H1 (cell line): ENCODE results near the gene CNOT2. TPM values are rescaled to one million over a fixed set of nuclear protein-coding genes. Genes with fewer than 3 reads are reported as not detected.
A peak's percentile ranks its signal among the peaks of the same experiment; 100 is the strongest.

ENCODE experiments used
- CTCF ChIA-PET: fragments of 300-600 bp; sonication (Branson Sonifier 250); formaldehyde crosslinking; loops from one replicate; lab custom pipeline; 2021; ENCODE audit not compliant: partially characterized antibody; lab: Charles Lee
- POLR2A ChIA-PET: fragments of 300-600 bp; sonication (Branson Sonifier 250); formaldehyde crosslinking; loops from one replicate; lab custom pipeline; 2021; ENCODE audit warnings: inconsistent platforms; ENCODE audit not compliant: partially characterized antibody; lab: Charles Lee
- DNase-seq, 2 experiments: peaks; one replicate each; pipeline versions ENCODE4 v3.0.0 to v3.0.0-alpha.2; 2010 to 2022; ENCODE audit warnings: low spot score in 2 of 2, low read depth in 1 of 2, mixed read lengths in 1 of 2
- FAIRE-seq: peaks from 2 replicates; lab custom pipeline; 2011; peaks lifted over from hg19 to GRCh38; lab: Jason Lieb, UNC
- H2AFZ ChIP-seq: 2 replicates; pipeline ENCODE4 v1.8.1; 2012; ENCODE audit warnings: low read length, inconsistent platforms
- H2AK5ac ChIP-seq: 2 replicates; pipeline ENCODE4 v1.6.1; 2013; ENCODE audit warnings: low read depth, low read length
- H2BK120ac ChIP-seq: replicated peaks from 2 replicates; pipeline ENCODE3; 2013; ENCODE audit warnings: low read depth, low read length, inconsistent platforms
- H2BK12ac ChIP-seq: 2 replicates; pipeline ENCODE4 v1.6.1; 2013; ENCODE audit warnings: low read depth, low read length
- H2BK15ac ChIP-seq: 2 replicates; pipeline ENCODE4 v1.6.1; 2013; ENCODE audit warnings: low read length
- H2BK20ac ChIP-seq: 2 replicates; pipeline ENCODE4 v1.6.1; 2013; ENCODE audit warnings: low read length
- H2BK5ac ChIP-seq: 2 replicates; pipeline ENCODE4 v1.6.1; 2013; ENCODE audit warnings: low read depth, low read length
- H3K14ac ChIP-seq: 2 replicates; pipeline ENCODE4 v1.6.1; 2013; ENCODE audit warnings: inconsistent platforms; ENCODE audit not compliant: insufficient read length
- H3K18ac ChIP-seq: 2 replicates; pipeline ENCODE4 v1.6.1; 2013; ENCODE audit warnings: low read length; ENCODE audit errors: extremely low read depth
- H3K23ac ChIP-seq: 2 replicates; pipeline ENCODE4 v1.6.1; 2013; ENCODE audit warnings: inconsistent platforms; ENCODE audit not compliant: insufficient read length
- H3K23me2 ChIP-seq: 2 replicates; pipeline ENCODE4 v1.6.1; 2013; ENCODE audit warnings: low read depth, low read length
- H3K27ac ChIP-seq: 2 replicates; pipeline ENCODE4 v1.6.1; 2011; ENCODE audit warnings: low read depth, low read length, inconsistent platforms
- H3K27me3 ChIP-seq, 4 experiments: replicated peaks in 1 of 4; 1 replicate in 1 of 4; 2 replicates in 3 of 4; pipeline versions ENCODE4 v1.6.1 to v1.8.1; 2011 to 2013; ENCODE audit warnings: low read length in 3 of 4, mild to moderate bottlenecking in 3 of 4, inconsistent platforms in 2 of 4, mixed read lengths in 2 of 4, moderate library complexity in 1 of 4; ENCODE audit not compliant: control insufficient read depth in 3 of 4, insufficient read depth in 3 of 4; ENCODE audit errors: extremely low read depth in 1 of 4
- H3K36me3 ChIP-seq, 4 experiments: 2 replicates each; pipeline versions ENCODE4 v1.6.1 to v1.8.1; 2011 to 2013; ENCODE audit warnings: mild to moderate bottlenecking in 4 of 4, low read length in 3 of 4, moderate library complexity in 2 of 4, control low read depth in 1 of 4, inconsistent platforms in 1 of 4; ENCODE audit not compliant: insufficient read depth in 4 of 4, control insufficient read depth in 2 of 4
- H3K4ac ChIP-seq: replicated peaks from 2 replicates; pipeline ENCODE3; 2013; ENCODE audit warnings: low read length, low read depth, mixed read lengths, inconsistent platforms; ENCODE audit not compliant: insufficient read length
- H3K4me1 ChIP-seq, 4 experiments: replicated peaks in 1 of 4; 1 replicate in 1 of 4; 2 replicates in 3 of 4; pipeline versions ENCODE4 v1.6.1 to v1.8.1; 2011 to 2013; ENCODE audit warnings: low read length in 3 of 4, inconsistent platforms in 2 of 4, mixed read lengths in 1 of 4; ENCODE audit not compliant: insufficient read depth in 4 of 4, control insufficient read depth in 3 of 4
- H3K4me2 ChIP-seq, 2 experiments: 2 replicates each; pipeline versions ENCODE4 v1.6.1 to v1.8.1; 2011 to 2013; ENCODE audit warnings: low read depth in 2 of 2, low read length in 2 of 2, control low read depth in 1 of 2, inconsistent platforms in 1 of 2, mild to moderate bottlenecking in 1 of 2; ENCODE audit not compliant: insufficient read depth in 1 of 2
- H3K4me3 ChIP-seq, 4 experiments: fragments of 200-600, 300-600 bp in 1 of 4; sonication (generic), shearing (Covaris generic), sonication (Bioruptor Twin) in 1 of 4; 2 replicates each; pipeline versions ENCODE4 v1.5.1 to v1.8.1; 2011 to 2016; ENCODE audit warnings: low read length in 4 of 4, low read depth in 3 of 4, control low read depth in 2 of 4, inconsistent platforms in 2 of 4, mild to moderate bottlenecking in 2 of 4, mixed read lengths in 1 of 4, moderate library complexity in 1 of 4; ENCODE audit not compliant: insufficient read depth in 2 of 4; ENCODE audit errors: extremely low read depth in 1 of 4
- H3K56ac ChIP-seq: replicated peaks from 2 replicates; pipeline ENCODE3; 2013; ENCODE audit warnings: low read depth, mild to moderate bottlenecking, mixed read lengths, low read length, inconsistent platforms; ENCODE audit not compliant: insufficient read length
- H3K79me1 ChIP-seq: 2 replicates; pipeline ENCODE4 v1.6.1; 2013; ENCODE audit warnings: low read depth, low read length, control low read depth
- H3K79me2 ChIP-seq, 2 experiments: 2 replicates each; pipeline versions ENCODE4 v1.6.1 to v1.8.1; 2012 to 2013; ENCODE audit warnings: low read length in 2 of 2, mild to moderate bottlenecking in 2 of 2, inconsistent platforms in 1 of 2; ENCODE audit not compliant: insufficient read depth in 2 of 2, control insufficient read depth in 1 of 2
- H3K9ac ChIP-seq, 4 experiments: replicated peaks in 1 of 4; 1 replicate in 1 of 4; 2 replicates in 3 of 4; pipeline versions ENCODE4 v1.6.1 to v1.8.1; 2011 to 2013; ENCODE audit warnings: low read depth in 3 of 4, low read length in 3 of 4, control low read depth in 2 of 4, mild to moderate bottlenecking in 2 of 4, moderate library complexity in 2 of 4, inconsistent platforms in 1 of 4; ENCODE audit errors: extremely low read depth in 1 of 4
- H3K9me3 ChIP-seq, 2 experiments: 2 replicates each; pipeline versions ENCODE4 v1.6.1 to v1.8.1; 2012 to 2013; ENCODE audit warnings: mild to moderate bottlenecking in 2 of 2, moderate library complexity in 2 of 2, control low read depth in 1 of 2, inconsistent platforms in 1 of 2, low read depth in 1 of 2, low read length in 1 of 2, mixed read lengths in 1 of 2; ENCODE audit not compliant: insufficient read depth in 2 of 2
- H4K20me1 ChIP-seq, 2 experiments: replicated peaks in 1 of 2; 2 replicates each; pipeline versions ENCODE3 to v1.8.1; 2011 to 2013; ENCODE audit warnings: inconsistent platforms in 2 of 2, low read length in 2 of 2, mild to moderate bottlenecking in 1 of 2; ENCODE audit not compliant: insufficient read depth in 2 of 2, control insufficient read depth in 1 of 2
- H4K5ac ChIP-seq: 2 replicates; pipeline ENCODE4 v1.6.1; 2013; ENCODE audit warnings: low read length, low read depth, mixed read lengths, inconsistent platforms; ENCODE audit not compliant: insufficient read length
- H4K8ac ChIP-seq: 2 replicates; pipeline ENCODE4 v1.8.0; 2013; ENCODE audit warnings: mild to moderate bottlenecking, moderate library complexity, low read length, inconsistent platforms; ENCODE audit not compliant: insufficient read depth; ENCODE audit errors: extremely low read depth
- H4K91ac ChIP-seq: replicated peaks from 2 replicates; pipeline ENCODE3; 2013; ENCODE audit warnings: low read length, mixed read lengths, inconsistent platforms; ENCODE audit not compliant: insufficient read length
- CBX8 ChIP-seq: fragments of 300-800, 300-1000 bp; sonication (generic); IDR thresholded peaks from 2 replicates; pipeline ENCODE4 v1.7.1; 2016; ENCODE audit warnings: low read depth, low read length, borderline replicate concordance
- CHD1 ChIP-seq: IDR thresholded peaks from 2 replicates; pipeline ENCODE4 v1.6.1; 2012; ENCODE audit warnings: low read depth, low read length, improper control_type of control experiment
- CHD2 ChIP-seq: IDR thresholded peaks from 2 replicates; pipeline ENCODE4 v1.6.1; 2012; ENCODE audit warnings: low read length, improper control_type of control experiment
- HDAC6 ChIP-seq: IDR thresholded peaks from one replicate; pipeline ENCODE4 v1.7.1; 2012; ENCODE audit warnings: low read depth, mild to moderate bottlenecking, inconsistent platforms, low read length, moderate library complexity
- JUND ChIP-seq: IDR thresholded peaks from 2 replicates; pipeline ENCODE4 v1.6.1; 2011; ENCODE audit warnings: mild to moderate bottlenecking, improper control_type of control experiment, low read length
- KDM4A ChIP-seq: IDR thresholded peaks from one replicate; pipeline ENCODE4 v1.7.1; 2012; ENCODE audit warnings: low read depth, mild to moderate bottlenecking, moderate library complexity, low read length, inconsistent platforms; ENCODE audit not compliant: severe bottlenecking
- RAD21 ChIP-seq, 2 experiments: IDR thresholded peaks in 1 of 2; conservative IDR thresholded peaks in 1 of 2; 2 replicates each; pipeline ENCODE4 v1.6.1; 2011; ENCODE audit warnings: low read depth in 2 of 2, low read length in 2 of 2, improper control_type of control experiment in 1 of 2, inconsistent platforms in 1 of 2, mild to moderate bottlenecking in 1 of 2, moderate library complexity in 1 of 2
- SIRT6 ChIP-seq: IDR thresholded peaks from one replicate; pipeline ENCODE4 v1.7.1; 2012; ENCODE audit warnings: low read length, inconsistent platforms
- SP1 ChIP-seq: IDR thresholded peaks from 2 replicates; pipeline ENCODE4 v1.6.1; 2011; ENCODE audit warnings: low read depth, low read length
- SP2 ChIP-seq: IDR thresholded peaks from 2 replicates; pipeline ENCODE4 v1.6.1; 2012; ENCODE audit warnings: mild to moderate bottlenecking, low read length, inconsistent platforms
- SRF ChIP-seq: IDR thresholded peaks from 2 replicates; pipeline ENCODE4 v1.6.1; 2011; ENCODE audit warnings: mild to moderate bottlenecking, low read depth, low read length, moderate library complexity
- SUZ12 ChIP-seq: fragments of 200-600 bp; sonication (generic); IDR thresholded peaks from 2 replicates; pipeline ENCODE4 v1.6.1; 2012; ENCODE audit warnings: mild to moderate bottlenecking, inconsistent platforms, low read length, moderate library complexity, mixed read lengths
- TAF7 ChIP-seq: optimal IDR thresholded peaks from 2 replicates; pipeline ENCODE3; 2011; ENCODE audit warnings: low read depth, mild to moderate bottlenecking, inconsistent platforms, low read length, moderate library complexity, borderline replicate concordance
- whole genome bisulfite sequencing, 2 experiments: shearing (Covaris generic) in 1 of 2; methylation state at CpG; one replicate each; pipeline versions ENCODE4 v1.1.6 to v1.1.7; 2013 to 2015; ENCODE audit warnings: low lambda C conversion rate in 2 of 2, mixed read lengths in 2 of 2, inconsistent platforms in 1 of 2, low coverage in 1 of 2, missing lambda C conversion rate in 1 of 2; ENCODE audit not compliant: insufficient replicate concordance in 2 of 2, insufficient coverage in 1 of 2, insufficient read length in 1 of 2; ENCODE audit errors: extremely low coverage in 1 of 2, missing lambda C conversion rate in 1 of 2; 5-methylcytosine and 5-hydroxymethylcytosine counted together
- polyA plus RNA-seq, 7 experiments: library from polyadenylated mRNA; depleted of rRNA in 3 of 7; stranded (reverse) in 5 of 7; unstranded in 2 of 7; fragments of >200 nt in 5 of 7; fragments of 200-250 nt in 2 of 7; gene quantifications; 1 replicate in 5 of 7; 2 replicates in 1 of 7; 4 replicates in 1 of 7; pipeline versions ENCODE4 v1.2.1 to v1.2.3, GENCODE V29; 2011 to 2013; ENCODE audit warnings: missing spikeins in 2 of 7, mixed read lengths in 2 of 7
- total RNA-seq: library from RNA; stranded (reverse); fragmentation: NEBNext Ultra II Directional; extraction: Animal tissue kit (Norgen Biotek cat#: 25700); gene quantifications from 2 replicates; pipeline ENCODE4 v1.2.1, GENCODE V29; 2021
- TF ChIP-seq, protein P1 (sequence below): IDR thresholded peaks from 2 replicates; pipeline ENCODE4 v1.6.1; 2012; ENCODE audit warnings: inconsistent platforms

Gene CNOT2
- total and polyA plus RNA-seq, 2 of the 8 experiments (the other 6 are each of a cell fraction or from before 2014, with no cell fraction given), result 61.2 to 64.8 TPM

DNA sequence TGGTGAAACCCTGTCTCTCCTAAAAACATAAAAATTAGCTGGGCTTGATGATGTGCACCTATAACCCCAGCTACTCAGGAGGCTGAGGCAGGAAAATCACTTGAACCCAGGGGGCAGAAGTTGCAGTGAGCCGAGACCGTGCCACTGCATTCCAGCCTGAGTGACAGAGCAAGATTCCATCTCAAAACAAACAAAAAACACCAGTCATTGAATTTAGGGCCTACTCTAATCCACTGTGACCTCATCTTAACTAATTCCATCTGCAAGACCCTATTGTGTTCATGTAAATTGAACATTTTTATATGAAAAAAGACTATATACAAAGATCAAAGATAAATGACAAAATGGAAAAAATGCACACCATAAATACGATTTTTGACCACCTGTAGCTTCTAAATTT lies 140.7 kb downstream of the CNOT2 start:
- no peak overlapping the region for H4K8ac ChIP-seq
- no peak overlapping the region for H3K4ac ChIP-seq
- ChIA-PET POLR2A (no interaction called here), CTCF (no interaction called here)
- no peak overlapping the region for H2BK20ac ChIP-seq
- no peaks in the 10 kb centered on the region for H3K36me3 ChIP-seq
- no peak overlapping the region for H2BK12ac ChIP-seq
- H4K20me1 ChIP-seq, result no peaks in the 10 kb centered on the region
- H2AFZ ChIP-seq, result no peak overlapping the region
- 0 out of 4 replicates have a peak, but pooled peaks cover 0 to under 1% of the 10 kb centered on the region in 2 experiments for H3K9me3 ChIP-seq
- H3K23me2 ChIP-seq, result no peaks in the 10 kb centered on the region
- no peak overlapping the region for H3K4me3 ChIP-seq
- no peaks in the 10 kb centered on the region for H3K27me3 ChIP-seq
- peak overlapping the region; percentile 2; the same call in 1 of the 2 replicates for H2AK5ac ChIP-seq
- H3K56ac ChIP-seq, result no peak overlapping the region
- no peak overlapping the region for H3K14ac ChIP-seq
- FAIRE-seq (no peak), DNase-seq (no peak)
- peaks cover 0 to 2% of the 10 kb centered on the region in 2 experiments; a peak in 1 of 4 replicates for H3K79me2 ChIP-seq
- no peaks in the 10 kb centered on the region for H3K79me1 ChIP-seq
- 89% methylated on average over 3 of the region's 3 CpGs; no CpG with 5 or more reads in 1 of the 2 experiments for WGBS, 2 experiments
- H2BK15ac ChIP-seq, result no peak overlapping the region
- peaks cover 0 to 5% (median 0%) of the 10 kb centered on the region in 4 experiments; a peak in 1 of 7 replicates for H3K4me1 ChIP-seq
- H2BK5ac ChIP-seq, result 0 out of 2 replicates have a peak overlapping the region, but pooled peaks have one; percentile 8
- H3K27ac ChIP-seq, result no peak overlapping the region
- no peak overlapping the region for H3K4me2 ChIP-seq
- H3K18ac ChIP-seq, result no peak overlapping the region
- no peak overlapping the region for H4K5ac ChIP-seq
- H2BK120ac ChIP-seq, result no peak overlapping the region
- H3K9ac ChIP-seq, result no peak overlapping the region
- no peak overlapping the region for H4K91ac ChIP-seq
- H3K23ac ChIP-seq, result no peak overlapping the region
- TF ChIP-seq SRF (no peak), TAF7 (no peak), RAD21 (IDR thresholded peaks at IDR 0.05 in 1 of 2, conservative IDR thresholded peaks at IDR 0.05 in 1 of 2; ENCODE audit: low read depth in 2 of 2, low read length in 2 of 2) (no peak), SP1 (no peak), SUZ12 (no peak), SP2 (no peak), HDAC6 (no peak), CBX8 (no peak), JUND (no peak), CHD1 (no peak), CHD2 (no peak), KDM4A (no peak), SIRT6 (no peak)
- TF ChIP-seq, protein P1, sequence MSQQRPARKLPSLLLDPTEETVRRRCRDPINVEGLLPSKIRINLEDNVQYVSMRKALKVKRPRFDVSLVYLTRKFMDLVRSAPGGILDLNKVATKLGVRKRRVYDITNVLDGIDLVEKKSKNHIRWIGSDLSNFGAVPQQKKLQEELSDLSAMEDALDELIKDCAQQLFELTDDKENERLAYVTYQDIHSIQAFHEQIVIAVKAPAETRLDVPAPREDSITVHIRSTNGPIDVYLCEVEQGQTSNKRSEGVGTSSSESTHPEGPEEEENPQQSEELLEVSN, result no peak
